ENCODE measurements around the gene ABCG1.

Gene ABCG1

GRCh38 chr21:42213082-42213774, 5.7 kb upstream of the ABCG1 start:
- TF ChIP-seq CTCF (IDR thresholded peaks at IDR 0.05), result no peak

- no peak for TF ChIP-seq CTCF (IDR thresholded peaks at IDR 0.05)
These were observed 4.7 kb upstream of the ABCG1 start for GRCh38 chr21:42214081-42214750.

GRCh38 chr21:42214921-42215320, 4.0 kb upstream of the ABCG1 start:
- no peak for TF ChIP-seq CTCF (IDR thresholded peaks at IDR 0.05)

- no peak for TF ChIP-seq CTCF (IDR thresholded peaks at IDR 0.05)
These were observed 2.8 kb upstream of the ABCG1 start for GRCh38 chr21:42215942-42216725.

- no peak for TF ChIP-seq CTCF (IDR thresholded peaks at IDR 0.05)
These were observed 2.0 kb upstream of the ABCG1 start for GRCh38 chr21:42216726-42217572.

GRCh38 chr21:42219606-42220137, 732 bp downstream of the ABCG1 start:
- TF ChIP-seq CTCF (IDR thresholded peaks at IDR 0.05), result no peak

Measured in LNCAP (cell line).